VCaP (cell line): ENCODE results near the gene ZNF740.

ENCODE experiments used
- H3K27ac ChIP-seq: fragments of 450-650 bp; 2 replicates; pipeline ENCODE4 v1.5.1; 2017
- TF ChIP-seq, protein P1 (sequence below): fragments of 450-650 bp; conservative IDR thresholded peaks from 2 replicates; pipeline ENCODE4 v1.5.1; 2017; ENCODE audit warnings: mild to moderate bottlenecking, moderate library complexity

ZNF740 gene

DNA sequence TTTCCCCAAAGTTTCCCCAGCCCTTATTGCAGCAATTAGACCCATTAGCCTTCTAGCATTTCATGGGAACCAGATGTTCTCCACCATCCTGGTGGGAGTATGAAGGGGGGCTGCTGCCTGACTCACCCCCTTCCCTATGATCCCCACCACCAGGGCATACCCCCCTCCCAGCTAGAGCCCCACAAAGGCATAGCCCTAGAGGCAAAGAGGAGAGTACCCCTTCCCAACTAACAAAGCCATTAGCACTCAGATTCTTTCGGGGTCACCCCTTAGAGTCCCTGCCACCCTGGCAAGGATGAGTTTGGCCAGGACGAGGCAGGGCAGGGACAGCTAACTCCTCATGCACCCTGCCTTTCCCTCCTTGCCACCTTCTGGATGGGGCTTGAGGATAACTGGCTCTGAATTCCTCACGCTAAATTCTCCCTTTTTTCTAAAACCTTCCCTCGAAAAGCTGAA, 42.3 kb downstream of the ZNF740 start:
- TF ChIP-seq, protein P1, sequence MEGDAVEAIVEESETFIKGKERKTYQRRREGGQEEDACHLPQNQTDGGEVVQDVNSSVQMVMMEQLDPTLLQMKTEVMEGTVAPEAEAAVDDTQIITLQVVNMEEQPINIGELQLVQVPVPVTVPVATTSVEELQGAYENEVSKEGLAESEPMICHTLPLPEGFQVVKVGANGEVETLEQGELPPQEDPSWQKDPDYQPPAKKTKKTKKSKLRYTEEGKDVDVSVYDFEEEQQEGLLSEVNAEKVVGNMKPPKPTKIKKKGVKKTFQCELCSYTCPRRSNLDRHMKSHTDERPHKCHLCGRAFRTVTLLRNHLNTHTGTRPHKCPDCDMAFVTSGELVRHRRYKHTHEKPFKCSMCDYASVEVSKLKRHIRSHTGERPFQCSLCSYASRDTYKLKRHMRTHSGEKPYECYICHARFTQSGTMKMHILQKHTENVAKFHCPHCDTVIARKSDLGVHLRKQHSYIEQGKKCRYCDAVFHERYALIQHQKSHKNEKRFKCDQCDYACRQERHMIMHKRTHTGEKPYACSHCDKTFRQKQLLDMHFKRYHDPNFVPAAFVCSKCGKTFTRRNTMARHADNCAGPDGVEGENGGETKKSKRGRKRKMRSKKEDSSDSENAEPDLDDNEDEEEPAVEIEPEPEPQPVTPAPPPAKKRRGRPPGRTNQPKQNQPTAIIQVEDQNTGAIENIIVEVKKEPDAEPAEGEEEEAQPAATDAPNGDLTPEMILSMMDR, result no peak
- H3K27ac ChIP-seq, result peak overlapping the region; percentile 94

- TF ChIP-seq, protein P1, result no peak
- H3K27ac ChIP-seq, result no peak overlapping the region
These were observed 43.0 kb downstream of the ZNF740 start for GRCh38 chr12:53223389-53224060.

- H3K27ac ChIP-seq, result peak overlapping the region; percentile 35; the same call in 1 of the 2 replicates
- TF ChIP-seq, protein P1, result peak; percentile 38; the same call in 1 of the 2 replicates
These were observed 43.8 kb downstream of the ZNF740 start for GRCh38 chr12:53224061-53224896.

GRCh38 chr12:53224897-53225634, 44.5 kb downstream of the ZNF740 start:
- H3K27ac ChIP-seq, result peak overlapping the region; percentile 35; the same call in 1 of the 2 replicates
- TF ChIP-seq, protein P1, result no peak

DNA sequence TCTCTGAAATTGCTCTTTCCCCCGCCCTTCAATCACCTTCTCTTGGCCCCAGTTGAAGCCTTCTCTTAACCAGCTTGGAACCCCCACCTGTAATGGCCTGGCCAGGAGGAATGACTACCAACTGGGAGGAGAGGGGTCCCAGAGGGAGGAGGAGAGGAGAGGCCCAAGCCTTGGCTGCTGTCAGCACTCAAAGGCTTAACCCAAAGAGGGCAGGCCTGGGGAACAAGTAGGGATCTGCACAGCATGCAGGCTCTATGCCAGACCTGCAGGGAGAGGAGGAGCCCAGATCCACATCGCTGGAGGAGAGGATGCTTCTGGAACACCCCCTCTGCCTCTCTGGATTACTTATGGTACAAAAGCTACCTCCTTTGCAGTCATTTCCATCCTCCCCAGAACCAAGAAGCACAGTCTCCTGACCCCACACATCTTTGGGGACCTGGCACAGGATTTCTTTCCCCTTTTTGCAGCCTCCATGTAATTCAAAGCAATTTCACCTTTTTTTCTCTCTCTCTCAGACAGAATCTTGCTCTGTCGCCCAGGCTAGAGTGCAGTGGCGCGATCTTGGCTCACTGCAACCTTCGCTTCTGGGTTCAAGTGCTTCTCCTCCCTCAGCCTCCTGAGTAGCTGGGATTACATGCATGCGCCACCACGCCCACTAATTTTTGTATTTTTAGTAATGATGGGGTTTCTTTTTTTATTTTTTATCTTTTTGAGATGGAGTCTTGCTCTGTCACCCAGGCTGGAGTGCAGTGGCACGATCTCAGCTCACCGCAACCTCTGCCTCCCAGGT, 45.3 kb downstream of the ZNF740 start:
- no peak overlapping the region; the same call in 1 of the 2 replicates for H3K27ac ChIP-seq
- TF ChIP-seq, protein P1, result no peak

- no peak overlapping the region for H3K27ac ChIP-seq
- TF ChIP-seq, protein P1, result no peak
These were observed 46.3 kb downstream of the ZNF740 start for GRCh38 chr12:53226815-53227214.
